Fibroblast of upper back skin (primary cell): ENCODE measurements around the gene GNB1L.

Experiments used
- DNase-seq: peaks from one replicate; pipeline ENCODE4 v3.0.0-alpha.2; 2013

The GNB1L gene

GRCh38 chr22:19772673-19773469 is 81.8 kb downstream of the GNB1L start:
- no peak for DNase-seq

GRCh38 chr22:19772422-19772672 is 82.3 kb downstream of the GNB1L start:
- no peak for DNase-seq

- DNase-seq: no peak
These were observed 84.1 kb downstream of the GNB1L start for GRCh38 chr22:19770349-19771220.

GRCh38 chr22:19769393-19769715 is 85.3 kb downstream of the GNB1L start:
- no peak for DNase-seq

DNA sequence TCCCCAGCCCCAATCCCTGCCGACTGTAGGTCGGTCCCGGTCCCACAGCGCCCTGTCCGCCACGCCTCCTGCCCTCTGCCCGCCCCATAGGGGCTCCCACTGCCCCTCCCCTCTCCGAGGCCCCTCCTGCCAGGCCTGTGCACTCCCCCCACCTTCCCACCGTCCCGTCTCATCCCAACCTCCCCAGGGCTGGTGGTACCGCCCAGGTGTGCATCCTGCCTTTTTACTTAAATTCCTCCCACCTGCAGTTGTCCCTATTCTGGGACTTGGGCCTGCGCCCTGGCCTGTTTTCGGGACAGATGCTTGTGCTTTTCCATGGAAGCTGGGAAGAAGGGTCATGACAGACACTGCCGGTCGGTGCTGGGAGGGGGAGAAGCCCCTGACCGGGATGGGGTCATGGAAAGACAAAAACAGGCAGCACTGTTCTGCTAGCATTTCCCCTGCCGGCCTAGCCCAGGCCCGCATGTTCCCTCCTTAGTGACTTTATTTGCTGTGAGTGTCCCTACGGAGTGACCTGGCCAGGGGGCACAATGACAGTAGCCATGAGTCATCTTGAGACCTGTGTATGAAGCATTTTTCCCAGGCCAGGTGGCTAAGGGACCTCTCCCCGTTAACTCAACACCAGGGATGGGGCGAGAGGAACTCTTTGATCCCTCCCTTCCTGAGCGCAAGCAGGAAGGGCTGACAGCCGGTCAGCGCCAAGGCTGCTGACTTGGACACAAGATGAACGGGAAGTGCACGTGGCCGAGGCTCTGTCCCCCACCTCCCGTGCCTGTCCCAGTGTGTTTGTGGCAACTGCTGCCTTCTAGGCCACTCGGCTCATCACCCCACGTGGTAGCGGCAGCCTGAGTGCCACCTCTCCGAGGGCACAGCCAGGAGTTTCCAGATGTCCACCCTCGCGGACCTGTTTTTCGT is 87.0 kb downstream of the GNB1L start:
- DNase-seq: no peak

- no peak for DNase-seq
These were observed 87.9 kb downstream of the GNB1L start for GRCh38 chr22:19766511-19767426.

GRCh38 chr22:19766240-19766510 is 88.5 kb downstream of the GNB1L start:
- no peak for DNase-seq

GRCh38 chr22:19765477-19766239 is 89.0 kb downstream of the GNB1L start:
- DNase-seq: no peak

DNA sequence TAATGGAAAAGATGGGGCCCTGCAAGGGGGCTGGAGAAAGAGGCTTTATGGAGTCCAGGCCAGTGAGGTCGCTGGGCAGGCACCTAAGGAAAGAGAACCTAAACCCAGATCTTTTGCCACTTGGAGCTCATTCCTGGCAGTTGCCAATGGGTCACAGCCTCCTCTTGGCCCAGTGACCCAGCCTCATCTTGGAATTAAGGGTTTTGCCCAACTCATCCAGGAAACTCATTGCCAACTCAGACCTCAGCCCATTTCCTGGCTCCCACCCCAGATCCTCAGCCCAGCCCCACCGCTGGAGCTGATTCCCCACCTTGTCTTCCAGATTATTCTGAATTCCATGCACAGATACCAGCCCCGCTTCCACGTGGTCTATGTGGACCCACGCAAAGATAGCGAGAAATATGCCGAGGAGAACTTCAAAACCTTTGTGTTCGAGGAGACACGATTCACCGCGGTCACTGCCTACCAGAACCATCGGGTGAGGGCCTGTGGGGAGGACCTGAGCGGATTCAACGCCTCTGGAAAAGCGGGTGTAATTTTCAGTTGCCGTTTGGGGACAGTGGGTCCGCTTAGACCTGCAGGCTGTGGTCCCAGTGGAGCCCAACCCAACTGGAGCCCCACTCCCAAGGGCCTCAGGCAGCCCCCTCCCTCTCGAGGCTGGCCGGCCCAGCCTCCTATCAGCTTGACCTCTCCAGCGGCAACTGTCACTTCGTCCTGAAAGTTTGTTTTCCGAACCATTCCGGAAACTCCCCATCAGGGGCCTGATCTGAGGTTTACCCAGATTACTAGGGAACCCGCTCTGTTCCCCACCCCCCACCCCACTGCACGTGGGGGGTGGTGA is 89.8 kb downstream of the GNB1L start:
- no peak for DNase-seq

DNA sequence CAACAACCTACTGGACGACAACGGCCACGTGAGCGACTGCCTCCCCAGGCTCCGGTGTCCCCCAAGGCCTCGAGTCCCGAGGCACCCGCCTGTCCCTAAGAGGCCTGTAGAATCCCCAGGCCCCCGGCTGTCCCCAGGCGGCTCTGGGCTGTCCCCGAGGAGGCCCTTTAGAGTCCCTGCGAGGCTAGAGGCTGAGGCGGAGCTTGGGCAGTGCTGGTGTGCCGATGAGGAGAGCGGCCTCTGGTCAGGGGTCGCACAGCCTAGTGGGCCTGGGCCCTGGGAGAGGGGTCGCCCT is 90.4 kb downstream of the GNB1L start:
- no peak for DNase-seq

DNA sequence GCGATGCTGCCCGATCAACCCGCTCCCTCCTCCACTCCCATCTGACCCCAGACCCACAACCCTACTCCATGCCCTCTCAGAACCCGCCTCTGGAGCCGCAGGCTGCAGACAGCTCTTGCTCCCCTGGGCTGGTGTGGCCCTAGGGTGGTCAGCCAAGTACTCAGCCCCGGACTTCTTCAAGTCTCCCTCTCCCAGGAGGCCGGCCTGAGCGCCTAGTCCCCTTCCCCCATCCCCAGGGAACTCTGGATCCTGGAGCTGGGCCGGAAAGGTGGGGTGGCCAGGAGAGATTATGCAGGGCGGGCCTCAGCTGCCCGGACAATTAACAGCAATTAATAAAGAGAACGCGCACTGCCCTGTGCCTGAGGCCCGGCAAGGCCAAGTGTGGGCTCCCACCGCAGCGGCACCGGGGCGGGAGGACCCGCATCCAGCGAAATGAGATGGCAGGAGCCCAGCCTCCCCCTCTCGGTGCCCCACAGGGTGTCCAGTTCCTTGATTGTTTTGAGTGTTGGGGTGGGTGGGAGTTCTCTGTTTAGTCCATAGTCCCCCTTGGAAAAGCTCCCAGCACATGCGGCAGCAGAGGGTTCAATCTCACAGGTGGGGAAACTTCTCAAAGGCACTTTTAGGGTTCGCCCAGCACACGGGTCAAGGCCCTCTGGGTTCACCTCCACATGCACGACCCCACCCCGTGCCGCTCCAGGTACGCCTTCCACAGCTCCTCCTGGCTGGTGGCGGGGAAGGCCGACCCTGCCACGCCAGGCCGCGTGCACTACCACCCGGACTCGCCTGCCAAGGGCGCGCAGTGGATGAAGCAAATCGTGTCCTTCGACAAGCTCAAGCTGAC is 91.0 kb downstream of the GNB1L start:
- DNase-seq: no peak

DNA sequence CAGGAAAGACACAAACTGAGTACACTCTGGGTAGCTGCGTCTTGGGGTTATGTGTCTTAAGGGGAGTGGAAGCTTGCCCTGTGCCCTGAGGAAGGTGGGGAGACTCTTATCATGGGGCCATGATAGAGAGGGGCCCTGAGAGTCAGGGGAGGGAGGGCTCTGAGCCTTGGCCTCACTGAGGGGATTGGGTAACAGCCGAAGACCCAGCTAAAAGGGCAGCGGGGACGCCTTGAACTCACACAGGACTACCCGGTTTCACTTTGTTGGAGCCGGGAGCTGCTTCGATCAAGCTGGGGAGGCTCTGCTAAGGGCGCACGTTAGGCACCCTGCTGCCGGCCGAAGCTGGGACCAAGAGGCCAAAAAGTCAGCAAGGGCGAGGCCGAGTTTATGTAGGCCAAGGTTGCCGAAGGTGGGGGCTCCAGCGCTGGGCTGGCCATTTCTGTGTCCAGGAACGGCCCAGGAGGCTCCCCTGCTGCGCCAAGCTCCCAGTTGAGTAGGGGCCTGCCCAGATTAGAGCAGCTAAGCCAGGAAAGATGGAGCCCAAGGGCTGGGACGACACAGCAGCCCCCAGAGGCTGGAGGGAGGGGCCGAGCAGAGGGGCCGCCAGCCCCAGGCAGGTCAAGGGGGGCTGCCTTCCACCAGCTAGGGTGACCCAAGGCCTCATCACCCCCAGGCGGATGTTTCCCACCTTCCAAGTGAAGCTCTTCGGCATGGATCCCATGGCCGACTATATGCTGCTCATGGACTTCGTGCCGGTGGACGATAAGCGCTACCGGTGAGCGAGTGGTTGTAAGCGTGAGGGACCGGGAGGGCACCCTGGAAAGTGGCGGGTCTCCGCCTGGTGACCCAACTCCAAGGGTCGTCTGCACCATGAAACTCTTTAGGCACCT is 91.9 kb downstream of the GNB1L start:
- DNase-seq: no peak

DNA sequence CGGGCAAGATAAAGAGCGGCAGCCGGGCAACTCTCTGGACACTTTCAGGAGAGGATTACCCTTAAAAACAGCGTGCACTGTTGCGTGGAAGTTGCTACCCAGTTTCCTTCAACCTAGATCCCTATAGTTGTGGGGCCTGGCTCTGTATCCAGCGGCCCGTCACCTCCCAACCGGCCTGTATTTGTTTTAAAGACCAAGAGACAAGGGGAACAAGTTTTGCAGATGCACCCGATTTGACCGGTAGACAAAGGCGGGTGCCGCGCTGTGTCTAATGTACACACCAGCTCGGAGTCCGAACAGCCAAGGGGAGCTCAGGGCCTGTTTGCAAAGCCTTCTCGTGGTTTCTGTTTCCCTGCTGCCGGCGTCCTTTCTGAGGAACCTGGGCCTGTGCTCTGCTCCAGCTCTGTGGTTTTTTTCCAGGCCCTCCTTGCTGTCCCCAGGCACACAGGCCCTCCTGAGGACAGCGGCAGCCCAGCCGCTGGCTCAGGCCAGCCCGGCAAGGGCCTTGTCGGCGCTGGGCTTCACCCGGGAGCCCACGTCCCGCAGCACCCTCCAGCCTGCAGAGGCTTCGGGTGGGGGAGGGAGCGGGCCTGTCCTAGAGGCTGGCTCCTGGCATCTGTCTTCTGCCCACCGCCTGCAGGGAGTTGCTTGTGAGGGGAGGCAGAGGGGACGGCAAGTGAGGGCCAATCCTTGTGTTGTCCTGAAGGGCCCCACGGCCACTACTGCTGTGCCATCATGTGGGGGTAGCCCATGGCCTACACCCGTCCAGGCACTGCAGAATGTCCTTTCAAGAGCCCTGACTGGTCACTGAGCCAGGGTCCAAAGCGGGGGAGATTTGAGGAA is 92.7 kb downstream of the GNB1L start:
- DNase-seq: no peak

- no peak for DNase-seq
These were observed 93.5 kb downstream of the GNB1L start for GRCh38 chr22:19760951-19761724.

DNA sequence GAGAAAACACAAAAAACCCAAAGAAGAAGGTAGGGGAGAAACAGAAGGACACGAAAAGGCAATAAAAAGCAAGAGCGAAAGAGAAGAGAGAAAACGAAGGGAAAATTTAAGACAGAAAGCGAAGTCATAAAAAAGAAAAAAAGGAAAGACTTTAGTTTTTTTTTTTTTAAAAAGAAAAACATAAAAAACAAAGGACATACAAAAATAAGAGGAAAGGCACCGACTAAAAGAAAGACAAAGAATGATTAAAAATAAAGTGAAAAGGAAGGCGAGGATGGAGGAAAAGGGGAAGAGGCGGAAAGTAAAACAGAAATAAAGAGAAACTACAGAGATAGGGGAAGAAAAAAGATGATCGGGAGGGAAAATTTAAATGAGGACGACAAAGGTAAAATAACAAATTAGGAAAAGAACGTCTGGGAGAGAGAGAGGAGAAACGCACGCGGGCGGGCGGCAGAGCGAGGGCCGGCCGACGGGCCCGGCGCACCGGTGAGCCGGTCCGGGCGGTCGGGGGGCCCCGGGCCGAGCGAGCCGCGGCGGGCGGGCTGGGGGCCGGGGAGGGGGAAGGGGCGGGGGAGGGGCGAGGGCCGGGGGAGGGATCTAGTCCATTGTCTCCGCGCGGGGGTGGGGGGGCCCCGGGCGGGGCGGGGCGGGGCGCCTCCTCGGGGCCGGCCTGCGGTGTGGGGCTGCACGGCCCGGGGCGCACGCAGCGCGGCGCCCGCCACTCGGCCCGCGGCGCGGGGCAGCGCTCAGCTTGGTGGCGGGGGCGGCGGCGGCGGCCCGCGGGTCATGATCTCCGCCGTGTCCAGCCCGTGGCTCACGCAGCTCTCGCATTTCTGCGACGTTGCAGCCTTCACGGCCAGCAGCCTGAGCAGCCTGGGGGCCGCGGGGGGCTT is 94.4 kb downstream of the GNB1L start, which contains the start of gene TBX1:
TSS of gene TBX1 (plus strand) at position 721 of the 893 bp plus-strand sequence. CDS start at position 787, 66 bp downstream.
- no peak for DNase-seq

DNA sequence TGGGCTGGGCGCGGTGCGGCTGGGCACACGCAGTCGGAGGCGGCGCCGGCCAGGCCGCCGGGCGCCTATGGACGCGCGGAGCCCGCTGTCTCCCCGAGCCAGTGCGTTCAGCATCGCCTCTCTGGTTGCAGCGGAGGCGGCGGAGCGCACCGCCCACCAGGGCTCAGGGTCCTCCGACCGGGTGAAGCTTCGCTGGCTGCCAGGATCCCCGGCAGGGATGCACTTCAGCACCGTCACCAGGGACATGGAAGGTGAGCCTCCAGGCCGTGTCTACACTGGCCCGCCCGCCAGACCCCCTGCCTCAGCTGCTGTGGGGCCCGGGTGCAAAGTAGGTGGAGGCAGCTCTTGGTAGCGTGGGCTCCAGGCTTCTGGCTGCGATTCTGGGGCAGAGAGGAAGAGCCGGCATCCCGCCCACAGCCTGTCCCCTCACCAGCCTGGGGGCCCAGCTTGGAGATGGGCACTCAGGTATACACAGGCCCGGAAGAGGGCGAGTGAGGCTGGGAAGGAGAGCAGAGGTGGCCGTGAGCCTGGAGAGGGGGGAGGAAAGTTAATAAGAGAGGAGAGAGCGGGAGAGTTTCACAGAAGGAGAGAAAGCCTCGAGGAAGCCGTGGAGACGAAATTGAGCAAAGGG is 95.1 kb downstream of the GNB1L start:
- no peak for DNase-seq
